IMR-90 (cell line): ENCODE results near the gene STOML1. TPM values are rescaled to one million over a fixed set of nuclear protein-coding genes. Genes with fewer than 3 reads are reported as not detected.

Source experiments
- ATAC-seq: fragments of 200-7000 bp; cut with Tn5 transposase; 2 replicates; pipeline ENCODE4 v1.9.1; 2020; ENCODE audit warnings: low read depth, mild to moderate bottlenecking, moderate library complexity
- BruUV-seq: library from RNA; stranded (reverse); fragments of 400-500 nt; replicated peaks from 2 replicates; lab custom pipeline; 2021; lab: Mats Ljungman, UMichigan
- CTCF ChIA-PET: fragments of 300-600 bp; formaldehyde crosslinking; extraction: SDS; loops from one replicate; lab custom pipeline; 2021; ENCODE audit warnings: antibody characterized with exemption; lab: Yijun Ruan, JAX
- POLR2A ChIA-PET: fragments of 300-600 bp; sonication (Branson Sonifier 250); formaldehyde crosslinking; loops from one replicate; lab custom pipeline; 2022; ENCODE audit warnings: antibody characterized with exemption; ENCODE audit not compliant: unreplicated experiment; lab: Charles Lee
- DNase-seq: peaks from one replicate; pipeline ENCODE4 v3.0.0; 2013
- H2AFZ ChIP-seq: replicated peaks from 2 replicates; pipeline ENCODE3; 2013; ENCODE audit warnings: low read length, mild to moderate bottlenecking; ENCODE audit not compliant: poor library complexity
- H2AK5ac ChIP-seq: 2 replicates; pipeline ENCODE4 v1.6.1; 2013; ENCODE audit warnings: low read depth, low read length, inconsistent platforms
- H2AK9ac ChIP-seq: replicated peaks from 2 replicates; pipeline ENCODE3; 2013; ENCODE audit warnings: mild to moderate bottlenecking, low read depth, low read length, moderate library complexity; ENCODE audit not compliant: poor library complexity
- H2BK120ac ChIP-seq: 2 replicates; pipeline ENCODE4 v1.6.1; 2013; ENCODE audit warnings: low read depth, low read length, inconsistent platforms
- H2BK15ac ChIP-seq: 3 replicates; pipeline ENCODE4 v1.6.1; 2013; ENCODE audit warnings: low read depth, low read length, inconsistent platforms
- H2BK20ac ChIP-seq: 2 replicates; pipeline ENCODE4 v1.6.1; 2013; ENCODE audit warnings: low read depth, mild to moderate bottlenecking, inconsistent platforms, low read length, moderate library complexity
- H2BK5ac ChIP-seq: 2 replicates; pipeline ENCODE4 v1.6.1; 2013; ENCODE audit warnings: mild to moderate bottlenecking, low read depth, low read length, inconsistent platforms; ENCODE audit not compliant: poor library complexity, severe bottlenecking
- H3K14ac ChIP-seq: replicated peaks from 2 replicates; pipeline ENCODE4 v1.6.1; 2013; ENCODE audit warnings: low read depth, low read length, inconsistent platforms
- H3K18ac ChIP-seq: 2 replicates; pipeline ENCODE4 v1.6.1; 2013; ENCODE audit warnings: low read depth, low read length, control low read depth
- H3K23ac ChIP-seq: 2 replicates; pipeline ENCODE4 v1.6.1; 2013; ENCODE audit warnings: low read depth, low read length, inconsistent platforms
- H3K27ac ChIP-seq: 2 replicates; pipeline ENCODE4 v1.5.1; 2013; ENCODE audit warnings: mild to moderate bottlenecking, control low read depth, low read length; ENCODE audit not compliant: insufficient read depth
- H3K27me3 ChIP-seq: 2 replicates; pipeline ENCODE4 v1.6.1; 2013; ENCODE audit warnings: low read length; ENCODE audit not compliant: control insufficient read depth, insufficient read depth
- H3K36me3 ChIP-seq: 2 replicates; pipeline ENCODE4 v1.6.1; 2013; ENCODE audit warnings: low read length, mixed read lengths; ENCODE audit not compliant: control insufficient read depth, insufficient read depth
- H3K4ac ChIP-seq: 2 replicates; pipeline ENCODE4 v1.6.1; 2013; ENCODE audit warnings: low read depth, low read length, inconsistent platforms
- H3K4me1 ChIP-seq: 2 replicates; pipeline ENCODE4 v1.6.1; 2013; ENCODE audit warnings: low read length, mixed read lengths; ENCODE audit not compliant: control insufficient read depth, insufficient read depth
- H3K4me2 ChIP-seq: 2 replicates; pipeline ENCODE4 v1.6.1; 2013; ENCODE audit warnings: low read depth, mild to moderate bottlenecking, control low read depth, low read length, moderate library complexity
- H3K4me3 ChIP-seq: 2 replicates; pipeline ENCODE4 v1.5.1; 2013; ENCODE audit warnings: low read depth, mild to moderate bottlenecking, control low read depth, low read length, moderate library complexity; ENCODE audit not compliant: insufficient read depth
- H3K56ac ChIP-seq: 2 replicates; pipeline ENCODE4 v1.6.1; 2013; ENCODE audit warnings: low read length, inconsistent platforms; ENCODE audit not compliant: insufficient read depth; ENCODE audit errors: extremely low read depth
- H3K79me1 ChIP-seq, 2 experiments: 2 replicates each; pipeline ENCODE4 v1.6.1; 2013; ENCODE audit warnings: low read length in 2 of 2, inconsistent platforms in 1 of 2, low read depth in 1 of 2
- H3K9ac ChIP-seq: 2 replicates; pipeline ENCODE4 v1.6.1; 2013; ENCODE audit warnings: low read depth, low read length, control low read depth
- H3K9me1 ChIP-seq: 2 replicates; pipeline ENCODE4 v1.6.1; 2013; ENCODE audit warnings: low read length, inconsistent platforms; ENCODE audit not compliant: insufficient read depth
- H3K9me3 ChIP-seq: 2 replicates; pipeline ENCODE4 v1.6.1; 2013; ENCODE audit warnings: low read length; ENCODE audit not compliant: control insufficient read depth, insufficient read depth
- H4K20me1 ChIP-seq: 2 replicates; pipeline ENCODE4 v1.6.1; 2013; ENCODE audit warnings: low read length, inconsistent platforms; ENCODE audit not compliant: insufficient read depth
- H4K5ac ChIP-seq: 2 replicates; pipeline ENCODE4 v1.6.1; 2013; ENCODE audit warnings: mild to moderate bottlenecking, low read depth, low read length, control low read depth
- H4K8ac ChIP-seq, 2 experiments: 2 replicates each; pipeline ENCODE4 v1.6.1; 2013; ENCODE audit warnings: low read depth in 2 of 2, low read length in 2 of 2, control low read depth in 1 of 2, inconsistent platforms in 1 of 2
- H4K91ac ChIP-seq: 2 replicates; pipeline ENCODE4 v1.6.1; 2013; ENCODE audit warnings: low read depth, low read length, inconsistent platforms; ENCODE audit not compliant: insufficient read depth
- CEBPB ChIP-seq: IDR thresholded peaks from 2 replicates; pipeline ENCODE4 v1.6.1; 2012; ENCODE audit warnings: low read depth, low read length, improper control_type of control experiment
- CTCF ChIP-seq: conservative IDR thresholded peaks from 2 replicates; pipeline ENCODE4 v1.5.1; 2012; ENCODE audit warnings: mild to moderate bottlenecking, low read depth, low read length, improper control_type of control experiment
- FOS ChIP-seq: fragments of 150-350 bp; IDR thresholded peaks from 2 replicates; pipeline ENCODE4 v1.6.1; 2016; ENCODE audit warnings: low read depth, low read length
- WGBS, 2 experiments: methylation state at CpG; one replicate each; pipeline versions ENCODE4 v1.1.5 to v1.1.7; 2013; ENCODE audit warnings: missing lambda C conversion rate in 2 of 2; ENCODE audit not compliant: insufficient read length in 1 of 2; ENCODE audit errors: extremely low coverage in 2 of 2; 5-methylcytosine and 5-hydroxymethylcytosine counted together
- dilution Hi-C: fragments of 300-500 bp; cut with HindIII; formaldehyde crosslinking; loops from one replicate; pipeline ENCODE4 v1.14.3; 2018; ENCODE audit warnings: low sequenced_read_pairs; ENCODE audit not compliant: unreplicated experiment
- in situ Hi-C: fragments of 300-500 bp; cut with MboI; formaldehyde crosslinking; loops from 3 replicates; pipeline ENCODE4 v1.14.3; 2019; ENCODE audit warnings: low sequenced_read_pairs, inconsistent platforms, mixed read lengths
- intact Hi-C: fragments of 100-400 bp; cut with micrococcal nuclease; formaldehyde crosslinking; loops from 2 replicates; pipeline ENCODE4 v1.10.0; 2022
- polyA plus RNA-seq, 3 experiments: library from polyadenylated mRNA; depleted of rRNA; stranded (reverse); fragments of >200 nt; gene quantifications; 2 replicates each; pipeline ENCODE4 v1.2.3, GENCODE V29; 2012; ENCODE audit warnings: low replicate concordance in 1 of 3
- total RNA-seq: library from RNA; depleted of rRNA; stranded (reverse); fragments of >200 nt; gene quantifications from 2 replicates; pipeline ENCODE4 v1.2.3, GENCODE V29; 2012

STOML1 gene
- total and polyA plus RNA-seq, 2 of the 4 experiments (the other 2 are of a cell fraction), result 11.8 to 21.2 TPM

GRCh38 chr15:73934281-73934680 lies 57.8 kb downstream of the STOML1 start:
- Histone ChIP-seq H4K8ac (no peak overlapping the region), H2AK9ac (no peak overlapping the region), H3K9me3 (no peaks in the 10 kb centered on the region), H2BK5ac (no peak overlapping the region), H3K9ac (no peak overlapping the region), H2BK15ac (no peak overlapping the region), H3K14ac (no peak overlapping the region), H3K27ac (no peak overlapping the region), H3K18ac (no peak overlapping the region), H3K4me1 (peaks cover 55% of the 10 kb centered on the region), H3K27me3 (no peaks in the 10 kb centered on the region), H3K36me3 (peaks cover 13% of the 10 kb centered on the region), H3K56ac (no peak overlapping the region), H4K5ac (no peak overlapping the region), H4K91ac (no peak overlapping the region), H2AFZ (no peak overlapping the region), H3K4me3 (no peak overlapping the region), H3K79me1 (peaks cover 52 to 100% of the 10 kb centered on the region in 2 experiments), H3K9me1 (peaks cover 54% of the 10 kb centered on the region), H3K4ac (no peak overlapping the region), H2BK20ac (no peak overlapping the region), H2AK5ac (no peak overlapping the region), H2BK120ac (no peak overlapping the region), H4K20me1 (peaks cover 70% of the 10 kb centered on the region), H3K23ac (no peak overlapping the region), H3K4me2 (no peak overlapping the region)
- no TSS peak for BruUV-seq
- 93% methylated on average over 3 of the region's 7 CpGs; no CpG with 5 or more reads in 1 of the 2 experiments for WGBS, 2 experiments
- no peak for DNase-seq
- no peak for TF ChIP-seq CEBPB
- TF ChIP-seq FOS, result no peak
- TF ChIP-seq CTCF, result no peak
- intact Hi-C loops (no loop called here), in situ Hi-C loops (no loop called here), dilution Hi-C loops (no loop called here)
- CTCF ChIA-PET, result no interaction called here
- POLR2A ChIA-PET, result interaction anchor here (0.9 kb wide), 1 partner anchor 22 kb away, joined by 3 read pairs; no protein-coding TSS in a partner anchor
- ATAC-seq, result no peak
